Activated CD4-positive, alpha-beta memory T cell treated with anti-CD3 and anti-CD28 coated beads for 36 hours (primary cell): ENCODE data around the gene PSME3. TPM values are rescaled to one million over a fixed set of nuclear protein-coding genes. Genes with fewer than 3 reads are reported as not detected.

ENCODE experiments used
- CTCF ChIA-PET: fragments of 350-600 bp; sonication (Branson Sonifier 250); formaldehyde crosslinking; loops from one replicate; lab custom pipeline; 2021; ENCODE audit warnings: antibody characterized with exemption, inconsistent platforms; lab: Charles Lee
- POLR2A ChIA-PET: fragments of 350-600 bp; sonication (Branson Sonifier 250); formaldehyde crosslinking; loops from one replicate; lab custom pipeline; 2021; ENCODE audit warnings: antibody characterized with exemption; lab: Charles Lee
- DNase-seq: peaks from one replicate; pipeline ENCODE4 v3.0.0-alpha.2; 2020
- H3K27ac Mint-ChIP-seq: one replicate; pipeline ENCODE4 v1.8.0; 2021; ENCODE audit warnings: mixed read lengths
- H3K27me3 Mint-ChIP-seq: one replicate; pipeline ENCODE4 v1.8.0; 2021; ENCODE audit warnings: mixed read lengths
- H3K36me3 Mint-ChIP-seq: one replicate; pipeline ENCODE4 v1.8.0; 2021; ENCODE audit warnings: mixed read lengths
- H3K4me1 Mint-ChIP-seq: one replicate; pipeline ENCODE4 v1.8.0; 2021; ENCODE audit warnings: low read depth, mixed read lengths
- H3K4me3 Mint-ChIP-seq: one replicate; pipeline ENCODE4 v1.8.0; 2021; ENCODE audit warnings: mild to moderate bottlenecking, mixed read lengths
- H3K9me3 Mint-ChIP-seq: one replicate; pipeline ENCODE4 v1.8.0; 2021; ENCODE audit warnings: mixed read lengths
- intact Hi-C: fragments of 100-400 bp; cut with micrococcal nuclease; formaldehyde crosslinking; loops from one replicate; pipeline ENCODE4 v1.15.1; 2023
- total RNA-seq, 2 experiments: library from RNA; stranded (reverse); gene quantifications; one replicate each; pipeline ENCODE4 v1.2.3, GENCODE V29; 2021

PSME3 gene
- total RNA-seq, 2 experiments from 2014 or later = 111 to 116 TPM

- intact Hi-C loops = no loop called here
- CTCF ChIA-PET = interaction anchor here (0.6 to 1.4 kb wide), 4 partner anchors 21 to 27 kb away, joined by 3 to 5 read pairs (median 4); partner anchors contain the start of genes BECN1 and VPS25
- peaks cover 18% of the 10 kb centered on the region for H3K4me1 Mint-ChIP-seq
- H3K36me3 Mint-ChIP-seq = peaks cover 4% of the 10 kb centered on the region
- no peaks in the 10 kb centered on the region for H3K9me3 Mint-ChIP-seq
- no peak overlapping the region for H3K27ac Mint-ChIP-seq
- POLR2A ChIA-PET = interaction anchor here (1.0 to 1.8 kb wide), 2 partner anchors 36 to 114 kb away, joined by 3 to 4 read pairs; partner anchors contain the start of gene PSME3
- DNase-seq = no peak
- H3K4me3 Mint-ChIP-seq = peak overlapping the region; percentile 90
- no peaks in the 10 kb centered on the region for H3K27me3 Mint-ChIP-seq
These were observed 35.9 kb upstream of the PSME3 start for GRCh38 chr17:42797067-42798007.

GRCh38 chr17:42798011-42798382 lies 35.2 kb upstream of the PSME3 start:
- Mint-ChIP-seq H3K27me3 (no peaks in the 10 kb centered on the region), H3K4me3 (peak overlapping the region; percentile 90), H3K9me3 (no peaks in the 10 kb centered on the region), H3K27ac (no peak overlapping the region), H3K4me1 (peaks cover 18% of the 10 kb centered on the region), H3K36me3 (peaks cover 4% of the 10 kb centered on the region)
- ChIA-PET POLR2A (interaction anchor here (1.0 to 1.8 kb wide), 4 partner anchors 24 to 518 kb away, joined by 3 to 7 read pairs (median 4); partner anchors contain the start of genes PSME3 and VPS25), CTCF (interaction anchor here (0.6 to 1.4 kb wide), 6 partner anchors 20 to 780 kb away, joined by 3 to 5 read pairs (median 4); partner anchors contain the start of genes BECN1 and VPS25)
- intact Hi-C loops = no loop called here
- DNase-seq = no peak

GRCh38 chr17:42798383-42799380 lies 34.5 kb upstream of the PSME3 start, which contains the start of the genes CNTD1 and COA3:
CNTD1 (plus strand) TSS chr17:42798861; CDS start chr17:42799068, 207 bp downstream.
COA3 (minus strand) TSS chr17:42798704; CDS start chr17:42798681, 23 bp downstream.
- CTCF ChIA-PET = interaction anchor here (0.6 to 1.4 kb wide), 6 partner anchors 19 to 780 kb away, joined by 3 to 5 read pairs (median 4); partner anchors contain the start of genes BECN1 and VPS25
- Mint-ChIP-seq H3K4me1 (peaks cover 18% of the 10 kb centered on the region), H3K9me3 (no peaks in the 10 kb centered on the region), H3K36me3 (peaks cover 4% of the 10 kb centered on the region), H3K27ac (peak within 1 kb of the TSS; percentile 50), H3K4me3 (peak within 1 kb of the TSS; percentile 90), H3K27me3 (no peaks in the 10 kb centered on the region)
- POLR2A ChIA-PET = interaction anchor here (1.0 to 1.8 kb wide), 4 partner anchors 25 to 518 kb away, joined by 3 to 7 read pairs (median 4); partner anchors contain the start of genes PSME3 and VPS25
- intact Hi-C loops = no loop called here
- DNase-seq = peak; percentile 90

GRCh38 chr17:42803074-42803883 lies 29.9 kb upstream of the PSME3 start:
- intact Hi-C loops = no loop called here
- H3K36me3 Mint-ChIP-seq = no peaks in the 10 kb centered on the region
- no peaks in the 10 kb centered on the region for H3K27me3 Mint-ChIP-seq
- H3K4me1 Mint-ChIP-seq = peaks cover 7% of the 10 kb centered on the region
- H3K4me3 Mint-ChIP-seq = no peak overlapping the region
- no peaks in the 10 kb centered on the region for H3K9me3 Mint-ChIP-seq
- H3K27ac Mint-ChIP-seq = peak overlapping the region; percentile 38
- CTCF ChIA-PET = interaction anchor here (1.2 to 3.6 kb wide), 4 partner anchors 17 to 40 kb away, joined by 4 to 14 read pairs (median 6); partner anchors contain the start of gene BECN1
- DNase-seq = no peak
- POLR2A ChIA-PET = no interaction called here

- Mint-ChIP-seq H3K36me3 (no peaks in the 10 kb centered on the region), H3K4me3 (no peak overlapping the region), H3K27ac (no peak overlapping the region), H3K9me3 (no peaks in the 10 kb centered on the region), H3K4me1 (no peaks in the 10 kb centered on the region), H3K27me3 (no peaks in the 10 kb centered on the region)
- no peak for DNase-seq
- intact Hi-C loops = no loop called here
- ChIA-PET POLR2A (no interaction called here), CTCF (interaction anchor here (1.0 to 1.7 kb wide), 2 partner anchors 13 to 19 kb away, joined by 3 to 6 read pairs; partner anchors contain the start of gene BECN1)
These were observed 28.3 kb upstream of the PSME3 start for GRCh38 chr17:42804918-42805367.

GRCh38 chr17:42806249-42806648 lies 26.9 kb upstream of the PSME3 start:
- H3K4me3 Mint-ChIP-seq = no peak overlapping the region
- H3K9me3 Mint-ChIP-seq = no peaks in the 10 kb centered on the region
- H3K27ac Mint-ChIP-seq = no peak overlapping the region
- intact Hi-C loops = no loop called here
- H3K4me1 Mint-ChIP-seq = no peaks in the 10 kb centered on the region
- H3K36me3 Mint-ChIP-seq = peaks cover 9% of the 10 kb centered on the region
- CTCF ChIA-PET = interaction anchor here (0.8 to 1.2 kb wide), 2 partner anchors 12 to 14 kb away, joined by 3 to 4 read pairs; no protein-coding TSS in a partner anchor
- DNase-seq = no peak
- H3K27me3 Mint-ChIP-seq = no peaks in the 10 kb centered on the region
- POLR2A ChIA-PET = no interaction called here

- no peaks in the 10 kb centered on the region for H3K27me3 Mint-ChIP-seq
- H3K27ac Mint-ChIP-seq = no peak overlapping the region
- H3K4me3 Mint-ChIP-seq = no peak overlapping the region
- ChIA-PET POLR2A (no interaction called here), CTCF (interaction anchor here (0.7 to 1.5 kb wide), 3 partner anchors 11 to 130 kb away, joined by 3 read pairs; no protein-coding TSS in a partner anchor)
- DNase-seq = no peak
- intact Hi-C loops = no loop called here
- no peaks in the 10 kb centered on the region for H3K4me1 Mint-ChIP-seq
- H3K9me3 Mint-ChIP-seq = no peaks in the 10 kb centered on the region
- peaks cover 16% of the 10 kb centered on the region for H3K36me3 Mint-ChIP-seq
These were observed 23.9 kb upstream of the PSME3 start for GRCh38 chr17:42809250-42809649.

- Mint-ChIP-seq H3K36me3 (peaks cover 53% of the 10 kb centered on the region), H3K4me1 (no peaks in the 10 kb centered on the region), H3K27ac (no peak overlapping the region), H3K9me3 (no peaks in the 10 kb centered on the region), H3K27me3 (no peaks in the 10 kb centered on the region), H3K4me3 (no peak overlapping the region)
- POLR2A ChIA-PET = no interaction called here
- no peak for DNase-seq
- intact Hi-C loops = no loop called here
- CTCF ChIA-PET = interaction anchor here (1.2 to 3.0 kb wide), 2 partner anchors 10 to 19 kb away, joined by 4 to 15 read pairs; partner anchors contain the start of gene BECN1
These were observed 18.4 kb upstream of the PSME3 start for GRCh38 chr17:42814633-42815399.

- H3K36me3 Mint-ChIP-seq = peaks cover 56% of the 10 kb centered on the region
- peaks cover 15% of the 10 kb centered on the region for H3K4me1 Mint-ChIP-seq
- no peak overlapping the region for H3K27ac Mint-ChIP-seq
- intact Hi-C loops = no loop called here
- no peak for DNase-seq
- H3K27me3 Mint-ChIP-seq = no peaks in the 10 kb centered on the region
- ChIA-PET CTCF (interaction anchor here (0.9 to 4.4 kb wide), 6 partner anchors 10 to 112 kb away, joined by 3 to 20 read pairs (median 4); partner anchors contain the start of genes CNTD1 and COA3), POLR2A (no interaction called here)
- H3K4me3 Mint-ChIP-seq = no peak overlapping the region
- no peaks in the 10 kb centered on the region for H3K9me3 Mint-ChIP-seq
These were observed 15.3 kb upstream of the PSME3 start for GRCh38 chr17:42817866-42818265.

GRCh38 chr17:42818379-42818778 lies 14.8 kb upstream of the PSME3 start:
- Mint-ChIP-seq H3K4me1 (peaks cover 16% of the 10 kb centered on the region), H3K27ac (no peak overlapping the region), H3K4me3 (no peak overlapping the region), H3K36me3 (peaks cover 56% of the 10 kb centered on the region), H3K9me3 (no peaks in the 10 kb centered on the region), H3K27me3 (no peaks in the 10 kb centered on the region)
- no peak for DNase-seq
- ChIA-PET POLR2A (no interaction called here), CTCF (interaction anchor here (0.9 to 4.4 kb wide), 5 partner anchors 10 to 111 kb away, joined by 3 to 20 read pairs (median 4); partner anchors contain the start of genes CNTD1 and COA3)
- intact Hi-C loops = no loop called here
